Suprapubic skin (tissue), 3 donors: Measurements from ENCODE around the gene FAF2.
"Not testable (repeated sequence)": the region's sequence is repeated elsewhere in the genome, so short reads cannot be mapped to it uniquely, and the experiment has no call there.

Source experiments
- POLR2AphosphoS5 ChIP-seq, 3 donors: sonication (generic); formaldehyde crosslinking; IDR thresholded peaks; one replicate each; pipeline ENCODE4 v1.6.1; 2017; ENCODE audit warnings: antibody characterized with exemption in 3 of 3
- TF ChIP-seq, protein P1 (sequence below), 2 donors: fragments of 200-600 bp in 1 of 2; fragments of 450-650 bp in 1 of 2; sonication (generic) in 1 of 2; IDR thresholded peaks; one replicate each; pipeline ENCODE4 v1.5.1; 2016 to 2019; ENCODE audit warnings: antibody characterized with exemption in 2 of 2, mild to moderate bottlenecking in 1 of 2, moderate library complexity in 1 of 2

DNA sequence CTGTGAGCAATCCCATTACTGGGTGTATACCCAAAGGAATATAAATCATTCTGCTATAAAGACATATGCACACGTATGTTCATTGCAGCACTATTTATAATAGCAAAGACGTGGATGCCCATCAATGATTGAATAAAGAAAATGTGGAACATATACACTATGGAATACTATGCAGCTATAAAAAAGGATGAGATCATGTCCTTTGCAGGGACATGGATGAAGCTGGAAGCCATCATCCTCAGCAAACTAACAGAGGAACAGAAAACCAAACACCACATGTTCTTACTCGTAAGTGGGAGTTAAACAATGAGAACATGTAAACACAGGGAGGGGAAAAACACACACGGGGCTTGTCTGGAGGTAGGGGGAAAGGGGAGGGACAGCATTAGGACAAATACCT lies 5.3 kb upstream of the FAF2 start:
- TF ChIP-seq, protein P1, sequence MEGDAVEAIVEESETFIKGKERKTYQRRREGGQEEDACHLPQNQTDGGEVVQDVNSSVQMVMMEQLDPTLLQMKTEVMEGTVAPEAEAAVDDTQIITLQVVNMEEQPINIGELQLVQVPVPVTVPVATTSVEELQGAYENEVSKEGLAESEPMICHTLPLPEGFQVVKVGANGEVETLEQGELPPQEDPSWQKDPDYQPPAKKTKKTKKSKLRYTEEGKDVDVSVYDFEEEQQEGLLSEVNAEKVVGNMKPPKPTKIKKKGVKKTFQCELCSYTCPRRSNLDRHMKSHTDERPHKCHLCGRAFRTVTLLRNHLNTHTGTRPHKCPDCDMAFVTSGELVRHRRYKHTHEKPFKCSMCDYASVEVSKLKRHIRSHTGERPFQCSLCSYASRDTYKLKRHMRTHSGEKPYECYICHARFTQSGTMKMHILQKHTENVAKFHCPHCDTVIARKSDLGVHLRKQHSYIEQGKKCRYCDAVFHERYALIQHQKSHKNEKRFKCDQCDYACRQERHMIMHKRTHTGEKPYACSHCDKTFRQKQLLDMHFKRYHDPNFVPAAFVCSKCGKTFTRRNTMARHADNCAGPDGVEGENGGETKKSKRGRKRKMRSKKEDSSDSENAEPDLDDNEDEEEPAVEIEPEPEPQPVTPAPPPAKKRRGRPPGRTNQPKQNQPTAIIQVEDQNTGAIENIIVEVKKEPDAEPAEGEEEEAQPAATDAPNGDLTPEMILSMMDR (IDR thresholded peaks at IDR 0.05): not testable (repeated sequence)
- TF ChIP-seq POLR2AphosphoS5 (IDR thresholded peaks at IDR 0.05): not testable (repeated sequence)
